Keratinocyte (primary cell): ENCODE measurements around the gene CFP.

Source experiments
- CTCF ChIP-seq, 3 experiments: IDR thresholded peaks in 1 of 3; conservative IDR thresholded peaks in 1 of 3; optimal IDR thresholded peaks in 1 of 3; 2 replicates in 2 of 3; 3 replicates in 1 of 3; pipeline versions ENCODE3 to v1.5.1; 2011; ENCODE audit warnings: low read length in 3 of 3, mild to moderate bottlenecking in 3 of 3, moderate library complexity in 2 of 3, control low read depth in 1 of 3, inconsistent platforms in 1 of 3; ENCODE audit not compliant: insufficient read depth in 2 of 3; ENCODE audit errors: extremely low read depth in 1 of 3
- EZH2 ChIP-seq: IDR thresholded peaks from one replicate; pipeline ENCODE4 v1.6.1; 2012; ENCODE audit warnings: inconsistent platforms, mild to moderate bottlenecking, low read length, moderate library complexity

- TF ChIP-seq CTCF (optimal IDR thresholded peaks at IDR 0.05 in 1 of 3, IDR thresholded peaks at IDR 0.05 in 1 of 3, conservative IDR thresholded peaks at IDR 0.05 in 1 of 3; ENCODE audit: extremely low read depth in 1 of 3, insufficient read depth in 2 of 3, low read length in 3 of 3): no peak
- no peak for TF ChIP-seq EZH2
These were observed 9.4 kb downstream of the CFP start for GRCh38 chrX:47620303-47620685.
